PC-3 (cell line): ENCODE results near the gene FOXM1.

Experiments used
- CTCF ChIP-seq: fragments of 300-600 bp; sonication (generic); conservative IDR thresholded peaks from 2 replicates; pipeline ENCODE4 v1.5.1; 2017; ENCODE audit warnings: antibody characterized with exemption, low read depth, mild to moderate bottlenecking, low read length
- EZH2 ChIP-seq: fragments of 300-600 bp; sonication (generic); IDR thresholded peaks from one replicate; pipeline ENCODE4 v1.6.1; 2017; ENCODE audit warnings: antibody characterized with exemption, mild to moderate bottlenecking, low read length; ENCODE audit not compliant: unreplicated experiment
- EZH2phosphoT487 ChIP-seq: fragments of 300-600 bp; sonication (generic); IDR thresholded peaks from 2 replicates; pipeline ENCODE4 v1.6.1; 2018; ENCODE audit warnings: mild to moderate bottlenecking, antibody characterized with exemption, low read length, borderline replicate concordance

GRCh38 chr12:2824541-2824940 is 52.4 kb downstream of the FOXM1 start:
- TF ChIP-seq EZH2 (no peak), CTCF (no peak), EZH2phosphoT487 (no peak)
